Prostate gland (tissue), 2 donors: ENCODE data around the gene EEA1. TPM values are rescaled to one million over a fixed set of nuclear protein-coding genes. Genes with fewer than 3 reads are reported as not detected.

Source experiments
- DNase-seq: peaks from one replicate; pipeline ENCODE4 v3.0.0-alpha.2; 2019; ENCODE audit warnings: low spot score
- H3K27ac ChIP-seq, 2 donors: fragments of 200-600 bp; sonication (generic); 2 replicates each; pipeline ENCODE4 v1.5.1; 2017 to 2019
- H3K27me3 ChIP-seq: fragments of 200-600 bp; sonication (generic); replicated peaks from 2 replicates; pipeline ENCODE4 v1.5.1; 2019; ENCODE audit not compliant: insufficient read depth
- H3K36me3 ChIP-seq, 2 donors: fragments of 200-600 bp; sonication (generic); 1 replicate in 1 of 2; 2 replicates in 1 of 2; pipeline versions ENCODE4 v1.5.1 to v1.8.1; 2017 to 2019
- H3K4me1 ChIP-seq: fragments of 200-600 bp; sonication (generic); replicated peaks from 2 replicates; pipeline ENCODE4 v1.5.1; 2019
- H3K4me3 ChIP-seq, 2 donors: fragments of 200-600 bp; sonication (generic); 2 replicates each; pipeline ENCODE4 v1.5.1; 2017 to 2019
- H3K9me3 ChIP-seq: fragments of 200-600 bp; sonication (generic); 2 replicates; pipeline ENCODE4 v1.5.1; 2017
- POLR2A ChIP-seq: fragments of 450-650 bp; IDR thresholded peaks from one replicate; pipeline ENCODE4 v1.6.1; 2016; ENCODE audit warnings: antibody characterized with exemption, mild to moderate bottlenecking
- POLR2AphosphoS5 ChIP-seq: sonication (generic); formaldehyde crosslinking; IDR thresholded peaks from one replicate; pipeline ENCODE4 v1.6.1; 2017; ENCODE audit warnings: antibody characterized with exemption
- WGBS: methylation state at CpG from one replicate; pipeline ENCODE4 v1.1.5; 2018; 5-methylcytosine and 5-hydroxymethylcytosine counted together
- intact Hi-C: fragments of 100-400 bp; cut with DNase I; formaldehyde crosslinking; loops from one replicate; pipeline ENCODE4 v1.14.2; 2022
- total RNA-seq, 2 donors: library from RNA; depleted of rRNA; stranded (reverse); fragments of >200 nt; gene quantifications; one replicate each; pipeline ENCODE4 v1.1.0, GENCODE V29; 2016
- TF ChIP-seq, protein P1 (sequence below), 4 experiments: fragments of 200-600 bp in 2 of 4; fragments of 450-650 bp in 2 of 4; sonication (generic) in 2 of 4; IDR thresholded peaks; 1 replicate in 3 of 4; 2 replicates in 1 of 4; pipeline ENCODE4 v1.5.1; 2016 to 2019; ENCODE audit warnings: antibody characterized with exemption in 4 of 4, mild to moderate bottlenecking in 2 of 4, moderate library complexity in 2 of 4

Gene EEA1
- total RNA-seq, 2 donors from 2014 or later: 18.6 to 22.6 TPM

DNA sequence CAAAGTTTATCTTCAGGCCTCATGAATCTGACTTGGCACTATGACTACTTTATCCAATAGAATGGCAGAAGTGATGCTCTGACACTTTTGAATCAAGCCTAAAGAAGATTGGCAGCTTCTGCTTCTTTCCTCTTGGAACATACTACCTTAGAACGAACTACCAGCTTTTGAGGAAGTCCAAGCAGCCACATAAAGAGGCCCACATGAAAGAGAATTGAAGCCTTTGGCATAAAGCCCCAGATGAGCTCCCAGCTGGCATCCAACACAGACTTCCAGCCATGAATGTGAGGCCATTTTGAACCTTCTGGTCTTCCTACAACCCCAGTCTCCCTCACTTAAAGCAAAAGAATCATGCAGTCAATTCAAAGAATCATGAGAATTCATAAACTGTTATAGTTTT lies 65.8 kb downstream of the EEA1 start:
- no peak overlapping the region for H3K27ac ChIP-seq
- H3K4me3 ChIP-seq: no peak overlapping the region
- no peaks in the 10 kb centered on the region for H3K4me1 ChIP-seq
- no peaks in the 10 kb centered on the region for H3K27me3 ChIP-seq
- TF ChIP-seq POLR2AphosphoS5 (no peak), POLR2A (no peak)
- TF ChIP-seq, protein P1, sequence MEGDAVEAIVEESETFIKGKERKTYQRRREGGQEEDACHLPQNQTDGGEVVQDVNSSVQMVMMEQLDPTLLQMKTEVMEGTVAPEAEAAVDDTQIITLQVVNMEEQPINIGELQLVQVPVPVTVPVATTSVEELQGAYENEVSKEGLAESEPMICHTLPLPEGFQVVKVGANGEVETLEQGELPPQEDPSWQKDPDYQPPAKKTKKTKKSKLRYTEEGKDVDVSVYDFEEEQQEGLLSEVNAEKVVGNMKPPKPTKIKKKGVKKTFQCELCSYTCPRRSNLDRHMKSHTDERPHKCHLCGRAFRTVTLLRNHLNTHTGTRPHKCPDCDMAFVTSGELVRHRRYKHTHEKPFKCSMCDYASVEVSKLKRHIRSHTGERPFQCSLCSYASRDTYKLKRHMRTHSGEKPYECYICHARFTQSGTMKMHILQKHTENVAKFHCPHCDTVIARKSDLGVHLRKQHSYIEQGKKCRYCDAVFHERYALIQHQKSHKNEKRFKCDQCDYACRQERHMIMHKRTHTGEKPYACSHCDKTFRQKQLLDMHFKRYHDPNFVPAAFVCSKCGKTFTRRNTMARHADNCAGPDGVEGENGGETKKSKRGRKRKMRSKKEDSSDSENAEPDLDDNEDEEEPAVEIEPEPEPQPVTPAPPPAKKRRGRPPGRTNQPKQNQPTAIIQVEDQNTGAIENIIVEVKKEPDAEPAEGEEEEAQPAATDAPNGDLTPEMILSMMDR (IDR thresholded peaks at IDR 0.05): no peak
- DNase-seq: no peak
- 76% methylated on average over 1 of the region's 1 CpG for WGBS
- intact Hi-C loops: no loop called here
- H3K9me3 ChIP-seq: no peaks in the 10 kb centered on the region
- no peaks in the 10 kb centered on the region for H3K36me3 ChIP-seq

DNA sequence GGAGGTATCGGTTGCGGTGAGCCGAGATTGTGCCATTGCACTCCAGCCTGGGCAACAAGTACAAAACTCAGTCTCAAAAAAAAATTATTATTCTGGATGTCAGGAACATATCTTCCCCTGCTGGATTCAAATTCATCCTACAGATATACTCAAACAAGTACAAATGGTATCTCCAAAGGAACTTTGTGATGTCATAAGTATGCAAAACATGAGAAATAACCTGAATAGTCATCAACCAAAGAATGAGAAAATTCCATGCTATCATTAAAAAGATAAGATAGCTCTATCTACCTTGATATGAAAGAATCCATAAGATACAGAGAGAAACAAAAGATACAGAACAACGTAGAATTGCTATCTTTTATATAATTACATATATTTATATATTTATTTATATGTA lies 67.7 kb downstream of the EEA1 start:
- intact Hi-C loops: no loop called here
- H3K4me1 ChIP-seq: no peaks in the 10 kb centered on the region
- DNase-seq: no peak
- H3K4me3 ChIP-seq: no peak overlapping the region
- no peak for TF ChIP-seq POLR2A
- no peaks in the 10 kb centered on the region for H3K9me3 ChIP-seq
- no peaks in the 10 kb centered on the region for H3K36me3 ChIP-seq
- H3K27ac ChIP-seq: no peak overlapping the region
- 97% methylated on average over 4 of the region's 4 CpGs for WGBS
- H3K27me3 ChIP-seq: no peaks in the 10 kb centered on the region

GRCh38 chr12:92860521-92860920 lies 68.6 kb downstream of the EEA1 start:
- H3K4me3 ChIP-seq: no peak overlapping the region
- H3K27ac ChIP-seq: no peak overlapping the region
- H3K27me3 ChIP-seq: no peaks in the 10 kb centered on the region
- TF ChIP-seq POLR2A (no peak), POLR2AphosphoS5 (no peak)
- TF ChIP-seq, protein P1 (IDR thresholded peaks at IDR 0.05): no peak
- H3K36me3 ChIP-seq: no peaks in the 10 kb centered on the region
- DNase-seq: no peak
- intact Hi-C loops: no loop called here
- H3K4me1 ChIP-seq: no peaks in the 10 kb centered on the region
- no peaks in the 10 kb centered on the region for H3K9me3 ChIP-seq

DNA sequence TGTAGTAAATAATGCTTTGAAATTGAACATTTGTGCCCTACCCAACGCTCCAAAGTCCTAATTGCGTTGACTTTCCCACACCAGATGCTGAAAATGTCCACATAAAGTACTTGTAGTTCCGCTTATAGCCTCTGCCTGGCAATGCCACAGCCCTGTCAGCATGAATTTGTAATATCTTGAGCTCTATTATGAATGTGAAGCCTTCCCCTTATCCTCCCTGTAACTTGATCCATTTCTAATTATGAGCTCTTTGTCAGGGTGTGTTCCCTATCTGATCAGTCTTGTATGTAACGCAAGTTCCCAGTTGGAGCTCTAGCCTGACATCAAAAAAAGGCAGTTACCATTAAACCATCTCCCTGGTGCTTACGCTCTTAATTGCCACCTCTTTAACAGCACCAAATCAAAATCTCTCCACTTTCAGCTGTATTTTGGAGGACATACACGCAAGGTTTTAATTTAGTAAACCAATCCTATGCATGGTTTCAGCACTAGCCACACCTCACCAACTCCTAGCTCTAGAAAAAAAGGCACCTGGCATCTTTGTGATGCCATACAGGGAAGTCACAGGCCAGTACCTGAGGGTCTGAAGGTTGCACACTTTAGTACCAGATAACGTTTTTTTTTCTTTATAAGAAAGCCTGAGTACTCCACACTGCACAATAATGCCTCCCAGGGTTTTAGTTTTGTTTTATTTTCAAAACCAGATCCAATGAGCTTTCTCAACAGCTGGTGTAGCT lies 69.3 kb downstream of the EEA1 start:
- Histone ChIP-seq H3K27ac (no peak overlapping the region), H3K27me3 (no peaks in the 10 kb centered on the region), H3K4me3 (no peak overlapping the region), H3K4me1 (no peaks in the 10 kb centered on the region), H3K36me3 (no peaks in the 10 kb centered on the region), H3K9me3 (no peaks in the 10 kb centered on the region)
- WGBS: 85% methylated on average over 7 of the region's 7 CpGs
- TF ChIP-seq POLR2AphosphoS5: no peak
- TF ChIP-seq POLR2A: no peak
- TF ChIP-seq, protein P1 (IDR thresholded peaks at IDR 0.05): no peak
- DNase-seq: no peak
- intact Hi-C loops: no loop called here

DNA sequence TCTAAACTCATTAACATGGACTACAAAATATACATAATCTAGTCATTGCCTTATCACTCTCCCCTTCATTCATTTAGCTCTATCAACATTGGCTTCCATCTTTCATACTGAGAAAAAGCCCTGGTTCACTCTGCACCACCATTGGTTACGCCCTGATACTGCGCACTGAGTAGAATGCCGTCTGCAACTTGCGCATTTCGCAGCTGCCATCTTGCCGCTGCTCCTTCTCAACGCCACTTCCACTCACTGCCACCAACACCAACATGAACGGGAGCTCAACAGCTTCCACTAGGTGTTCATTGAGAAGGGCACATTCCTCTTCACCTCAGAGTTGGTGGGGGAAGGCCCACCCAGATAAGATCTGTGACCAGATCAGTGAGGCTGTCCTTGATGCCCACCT lies 71.3 kb downstream of the EEA1 start:
- WGBS: 99% methylated on average over 8 of the region's 8 CpGs
- intact Hi-C loops: no loop called here
- H3K36me3 ChIP-seq: no peaks in the 10 kb centered on the region
- H3K4me3 ChIP-seq: no peak overlapping the region
- no peaks in the 10 kb centered on the region for H3K9me3 ChIP-seq
- H3K4me1 ChIP-seq: no peaks in the 10 kb centered on the region
- TF ChIP-seq POLR2AphosphoS5 (no peak), POLR2A (no peak)
- TF ChIP-seq, protein P1 (IDR thresholded peaks at IDR 0.05): no peak
- no peak for DNase-seq
- H3K27me3 ChIP-seq: no peaks in the 10 kb centered on the region
- H3K27ac ChIP-seq: no peak overlapping the region
